IMR-90 (cell line): ENCODE data around the gene EID1. TPM values are rescaled to one million over a fixed set of nuclear protein-coding genes. Genes with fewer than 3 reads are reported as not detected.

Experiments used
- ATAC-seq: fragments of 200-7000 bp; cut with Tn5 transposase; 2 replicates; pipeline ENCODE4 v1.9.1; 2020; ENCODE audit warnings: low read depth, mild to moderate bottlenecking, moderate library complexity
- BruUV-seq: library from RNA; stranded (reverse); fragments of 400-500 nt; replicated peaks from 2 replicates; lab custom pipeline; 2021; lab: Mats Ljungman, UMichigan
- CTCF ChIA-PET: fragments of 300-600 bp; formaldehyde crosslinking; extraction: SDS; loops from one replicate; lab custom pipeline; 2021; ENCODE audit warnings: antibody characterized with exemption; lab: Yijun Ruan, JAX
- POLR2A ChIA-PET: fragments of 300-600 bp; sonication (Branson Sonifier 250); formaldehyde crosslinking; loops from one replicate; lab custom pipeline; 2022; ENCODE audit warnings: antibody characterized with exemption; ENCODE audit not compliant: unreplicated experiment; lab: Charles Lee
- DNase-seq: peaks from one replicate; pipeline ENCODE4 v3.0.0; 2013
- H2AFZ ChIP-seq: replicated peaks from 2 replicates; pipeline ENCODE3; 2013; ENCODE audit warnings: low read length, mild to moderate bottlenecking; ENCODE audit not compliant: poor library complexity
- H2AK5ac ChIP-seq: 2 replicates; pipeline ENCODE4 v1.6.1; 2013; ENCODE audit warnings: low read depth, low read length, inconsistent platforms
- H2AK9ac ChIP-seq: replicated peaks from 2 replicates; pipeline ENCODE3; 2013; ENCODE audit warnings: mild to moderate bottlenecking, low read depth, low read length, moderate library complexity; ENCODE audit not compliant: poor library complexity
- H2BK120ac ChIP-seq: 2 replicates; pipeline ENCODE4 v1.6.1; 2013; ENCODE audit warnings: low read depth, low read length, inconsistent platforms
- H2BK15ac ChIP-seq: 3 replicates; pipeline ENCODE4 v1.6.1; 2013; ENCODE audit warnings: low read depth, low read length, inconsistent platforms
- H2BK20ac ChIP-seq: 2 replicates; pipeline ENCODE4 v1.6.1; 2013; ENCODE audit warnings: low read depth, mild to moderate bottlenecking, inconsistent platforms, low read length, moderate library complexity
- H2BK5ac ChIP-seq: 2 replicates; pipeline ENCODE4 v1.6.1; 2013; ENCODE audit warnings: mild to moderate bottlenecking, low read depth, low read length, inconsistent platforms; ENCODE audit not compliant: poor library complexity, severe bottlenecking
- H3K14ac ChIP-seq: replicated peaks from 2 replicates; pipeline ENCODE4 v1.6.1; 2013; ENCODE audit warnings: low read depth, low read length, inconsistent platforms
- H3K18ac ChIP-seq: 2 replicates; pipeline ENCODE4 v1.6.1; 2013; ENCODE audit warnings: low read depth, low read length, control low read depth
- H3K23ac ChIP-seq: 2 replicates; pipeline ENCODE4 v1.6.1; 2013; ENCODE audit warnings: low read depth, low read length, inconsistent platforms
- H3K27ac ChIP-seq: 2 replicates; pipeline ENCODE4 v1.5.1; 2013; ENCODE audit warnings: mild to moderate bottlenecking, control low read depth, low read length; ENCODE audit not compliant: insufficient read depth
- H3K27me3 ChIP-seq: 2 replicates; pipeline ENCODE4 v1.6.1; 2013; ENCODE audit warnings: low read length; ENCODE audit not compliant: control insufficient read depth, insufficient read depth
- H3K36me3 ChIP-seq: 2 replicates; pipeline ENCODE4 v1.6.1; 2013; ENCODE audit warnings: low read length, mixed read lengths; ENCODE audit not compliant: control insufficient read depth, insufficient read depth
- H3K4ac ChIP-seq: 2 replicates; pipeline ENCODE4 v1.6.1; 2013; ENCODE audit warnings: low read depth, low read length, inconsistent platforms
- H3K4me1 ChIP-seq: 2 replicates; pipeline ENCODE4 v1.6.1; 2013; ENCODE audit warnings: low read length, mixed read lengths; ENCODE audit not compliant: control insufficient read depth, insufficient read depth
- H3K4me2 ChIP-seq: 2 replicates; pipeline ENCODE4 v1.6.1; 2013; ENCODE audit warnings: low read depth, mild to moderate bottlenecking, control low read depth, low read length, moderate library complexity
- H3K4me3 ChIP-seq: 2 replicates; pipeline ENCODE4 v1.5.1; 2013; ENCODE audit warnings: low read depth, mild to moderate bottlenecking, control low read depth, low read length, moderate library complexity; ENCODE audit not compliant: insufficient read depth
- H3K56ac ChIP-seq: 2 replicates; pipeline ENCODE4 v1.6.1; 2013; ENCODE audit warnings: low read length, inconsistent platforms; ENCODE audit not compliant: insufficient read depth; ENCODE audit errors: extremely low read depth
- H3K79me1 ChIP-seq, 2 experiments: 2 replicates each; pipeline ENCODE4 v1.6.1; 2013; ENCODE audit warnings: low read length in 2 of 2, inconsistent platforms in 1 of 2, low read depth in 1 of 2
- H3K9ac ChIP-seq: 2 replicates; pipeline ENCODE4 v1.6.1; 2013; ENCODE audit warnings: low read depth, low read length, control low read depth
- H3K9me1 ChIP-seq: 2 replicates; pipeline ENCODE4 v1.6.1; 2013; ENCODE audit warnings: low read length, inconsistent platforms; ENCODE audit not compliant: insufficient read depth
- H3K9me3 ChIP-seq: 2 replicates; pipeline ENCODE4 v1.6.1; 2013; ENCODE audit warnings: low read length; ENCODE audit not compliant: control insufficient read depth, insufficient read depth
- H4K20me1 ChIP-seq: 2 replicates; pipeline ENCODE4 v1.6.1; 2013; ENCODE audit warnings: low read length, inconsistent platforms; ENCODE audit not compliant: insufficient read depth
- H4K5ac ChIP-seq: 2 replicates; pipeline ENCODE4 v1.6.1; 2013; ENCODE audit warnings: mild to moderate bottlenecking, low read depth, low read length, control low read depth
- H4K8ac ChIP-seq, 2 experiments: 2 replicates each; pipeline ENCODE4 v1.6.1; 2013; ENCODE audit warnings: low read depth in 2 of 2, low read length in 2 of 2, control low read depth in 1 of 2, inconsistent platforms in 1 of 2
- H4K91ac ChIP-seq: 2 replicates; pipeline ENCODE4 v1.6.1; 2013; ENCODE audit warnings: low read depth, low read length, inconsistent platforms; ENCODE audit not compliant: insufficient read depth
- BHLHE40 ChIP-seq: fragments of 150-350 bp; IDR thresholded peaks from 2 replicates; pipeline ENCODE4 v1.6.1; 2016; ENCODE audit warnings: mild to moderate bottlenecking, low read depth, low read length
- CEBPB ChIP-seq: IDR thresholded peaks from 2 replicates; pipeline ENCODE4 v1.6.1; 2012; ENCODE audit warnings: low read depth, low read length, improper control_type of control experiment
- CHD1 ChIP-seq: IDR thresholded peaks from 2 replicates; pipeline ENCODE4 v1.6.1; 2012; ENCODE audit warnings: low read depth, low read length, improper control_type of control experiment
- FOS ChIP-seq: fragments of 150-350 bp; IDR thresholded peaks from 2 replicates; pipeline ENCODE4 v1.6.1; 2016; ENCODE audit warnings: low read depth, low read length
- MAFK ChIP-seq: IDR thresholded peaks from 2 replicates; pipeline ENCODE4 v1.6.1; 2012; ENCODE audit warnings: low read depth, low read length, improper control_type of control experiment
- MAZ ChIP-seq: IDR thresholded peaks from 2 replicates; pipeline ENCODE4 v1.6.1; 2012; ENCODE audit warnings: low read depth, mild to moderate bottlenecking, low read length, improper control_type of control experiment, moderate library complexity, borderline replicate concordance
- MXI1 ChIP-seq: IDR thresholded peaks from 2 replicates; pipeline ENCODE4 v1.6.1; 2012; ENCODE audit warnings: low read depth, mild to moderate bottlenecking, low read length, moderate library complexity, borderline replicate concordance
- NFE2L2 ChIP-seq: fragments of 150-350 bp; IDR thresholded peaks from 2 replicates; pipeline ENCODE4 v1.6.1; 2016; ENCODE audit warnings: low read depth, mild to moderate bottlenecking, low read length
- POLR2A ChIP-seq: IDR thresholded peaks from 2 replicates; pipeline ENCODE4 v1.6.1; 2012; ENCODE audit warnings: mild to moderate bottlenecking, low read depth, low read length
- RAD21 ChIP-seq: IDR thresholded peaks from 2 replicates; pipeline ENCODE4 v1.6.1; 2012; ENCODE audit warnings: low read length, improper control_type of control experiment
- RCOR1 ChIP-seq: IDR thresholded peaks from 2 replicates; pipeline ENCODE4 v1.6.1; 2012; ENCODE audit warnings: mild to moderate bottlenecking, low read length, improper control_type of control experiment; ENCODE audit not compliant: insufficient replicate concordance
- RFX5 ChIP-seq: IDR thresholded peaks from 2 replicates; pipeline ENCODE4 v1.8.0; 2012; ENCODE audit warnings: low read depth, mild to moderate bottlenecking, low read length, moderate library complexity
- SMC3 ChIP-seq: fragments of 150-350 bp; IDR thresholded peaks from 2 replicates; pipeline ENCODE4 v1.6.1; 2016; ENCODE audit warnings: low read depth, mild to moderate bottlenecking, antibody characterized with exemption, low read length, moderate library complexity
- WGBS, 2 experiments: methylation state at CpG; one replicate each; pipeline versions ENCODE4 v1.1.5 to v1.1.7; 2013; ENCODE audit warnings: missing lambda C conversion rate in 2 of 2; ENCODE audit not compliant: insufficient read length in 1 of 2; ENCODE audit errors: extremely low coverage in 2 of 2; 5-methylcytosine and 5-hydroxymethylcytosine counted together
- dilution Hi-C: fragments of 300-500 bp; cut with HindIII; formaldehyde crosslinking; loops from one replicate; pipeline ENCODE4 v1.14.3; 2018; ENCODE audit warnings: low sequenced_read_pairs; ENCODE audit not compliant: unreplicated experiment
- in situ Hi-C: fragments of 300-500 bp; cut with MboI; formaldehyde crosslinking; loops from 3 replicates; pipeline ENCODE4 v1.14.3; 2019; ENCODE audit warnings: low sequenced_read_pairs, inconsistent platforms, mixed read lengths
- intact Hi-C: fragments of 100-400 bp; cut with micrococcal nuclease; formaldehyde crosslinking; loops from 2 replicates; pipeline ENCODE4 v1.10.0; 2022
- polyA plus RNA-seq, 3 experiments: library from polyadenylated mRNA; depleted of rRNA; stranded (reverse); fragments of >200 nt; gene quantifications; 2 replicates each; pipeline ENCODE4 v1.2.3, GENCODE V29; 2012; ENCODE audit warnings: low replicate concordance in 1 of 3
- total RNA-seq: library from RNA; depleted of rRNA; stranded (reverse); fragments of >200 nt; gene quantifications from 2 replicates; pipeline ENCODE4 v1.2.3, GENCODE V29; 2012
- TF ChIP-seq, protein P1 (sequence below): conservative IDR thresholded peaks from 2 replicates; pipeline ENCODE4 v1.5.1; 2012; ENCODE audit warnings: mild to moderate bottlenecking, low read depth, low read length, improper control_type of control experiment
- TF ChIP-seq, protein P2 (sequence below): fragments of 150-350 bp; IDR thresholded peaks from 2 replicates; pipeline ENCODE4 v1.6.1; 2017; ENCODE audit warnings: mild to moderate bottlenecking, antibody characterized with exemption, low read length, low read depth
- TF ChIP-seq, protein P3 (sequence below): fragments of 150-350 bp; IDR thresholded peaks from 2 replicates; pipeline ENCODE4 v1.6.1; 2016; ENCODE audit warnings: low read depth, mild to moderate bottlenecking, low read length, moderate library complexity, borderline replicate concordance

Gene EID1
- total and polyA plus RNA-seq, 2 of the 4 experiments (the other 2 are of a cell fraction) = 147 to 162 TPM

DNA sequence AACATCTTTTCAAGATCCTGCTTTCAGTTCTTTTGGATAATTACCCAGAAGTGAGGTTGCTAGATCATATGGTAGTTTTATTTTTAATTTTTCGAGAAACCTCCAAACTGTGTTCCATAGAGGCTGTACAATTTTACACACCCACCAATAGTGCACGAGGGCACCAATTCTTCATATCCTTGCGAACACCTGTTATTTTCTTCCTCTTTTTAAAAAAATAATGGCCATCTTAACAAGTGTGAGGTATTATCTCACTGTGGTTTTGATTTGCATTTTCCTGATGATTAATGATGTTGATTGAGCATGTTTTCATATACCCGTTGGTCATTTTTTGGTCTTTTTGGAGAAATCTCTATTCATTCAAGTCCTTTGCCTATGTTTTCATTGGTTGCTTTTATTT lies 49.5 kb upstream of the EID1 start:
- intact Hi-C loops = no loop called here
- CTCF ChIA-PET = no interaction called here

More for the DNA sequence above, 49.5 kb upstream of the EID1 start:
- no peak overlapping the region for H2BK20ac ChIP-seq
- H4K8ac ChIP-seq = no peak overlapping the region
- no peak for DNase-seq
- no peak overlapping the region for H3K9ac ChIP-seq
- no peaks in the 10 kb centered on the region for H4K20me1 ChIP-seq
- no peak overlapping the region for H4K91ac ChIP-seq
- no peak overlapping the region for H3K23ac ChIP-seq
- BruUV-seq = no TSS peak
- no peak overlapping the region for H2BK15ac ChIP-seq
- H3K18ac ChIP-seq = no peak overlapping the region
- H3K56ac ChIP-seq = no peak overlapping the region
- 0 out of 2 replicates have a peak, but pooled peaks cover under 1% of the 10 kb centered on the region for H3K4me1 ChIP-seq
- no peak overlapping the region for H3K4me2 ChIP-seq
- TF ChIP-seq FOS = no peak
- no peak for TF ChIP-seq CEBPB
- TF ChIP-seq MAZ = no peak
- TF ChIP-seq MAFK = no peak
- TF ChIP-seq, protein P1, sequence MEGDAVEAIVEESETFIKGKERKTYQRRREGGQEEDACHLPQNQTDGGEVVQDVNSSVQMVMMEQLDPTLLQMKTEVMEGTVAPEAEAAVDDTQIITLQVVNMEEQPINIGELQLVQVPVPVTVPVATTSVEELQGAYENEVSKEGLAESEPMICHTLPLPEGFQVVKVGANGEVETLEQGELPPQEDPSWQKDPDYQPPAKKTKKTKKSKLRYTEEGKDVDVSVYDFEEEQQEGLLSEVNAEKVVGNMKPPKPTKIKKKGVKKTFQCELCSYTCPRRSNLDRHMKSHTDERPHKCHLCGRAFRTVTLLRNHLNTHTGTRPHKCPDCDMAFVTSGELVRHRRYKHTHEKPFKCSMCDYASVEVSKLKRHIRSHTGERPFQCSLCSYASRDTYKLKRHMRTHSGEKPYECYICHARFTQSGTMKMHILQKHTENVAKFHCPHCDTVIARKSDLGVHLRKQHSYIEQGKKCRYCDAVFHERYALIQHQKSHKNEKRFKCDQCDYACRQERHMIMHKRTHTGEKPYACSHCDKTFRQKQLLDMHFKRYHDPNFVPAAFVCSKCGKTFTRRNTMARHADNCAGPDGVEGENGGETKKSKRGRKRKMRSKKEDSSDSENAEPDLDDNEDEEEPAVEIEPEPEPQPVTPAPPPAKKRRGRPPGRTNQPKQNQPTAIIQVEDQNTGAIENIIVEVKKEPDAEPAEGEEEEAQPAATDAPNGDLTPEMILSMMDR = no peak
- no peak for TF ChIP-seq RAD21
- TF ChIP-seq, protein P2, sequence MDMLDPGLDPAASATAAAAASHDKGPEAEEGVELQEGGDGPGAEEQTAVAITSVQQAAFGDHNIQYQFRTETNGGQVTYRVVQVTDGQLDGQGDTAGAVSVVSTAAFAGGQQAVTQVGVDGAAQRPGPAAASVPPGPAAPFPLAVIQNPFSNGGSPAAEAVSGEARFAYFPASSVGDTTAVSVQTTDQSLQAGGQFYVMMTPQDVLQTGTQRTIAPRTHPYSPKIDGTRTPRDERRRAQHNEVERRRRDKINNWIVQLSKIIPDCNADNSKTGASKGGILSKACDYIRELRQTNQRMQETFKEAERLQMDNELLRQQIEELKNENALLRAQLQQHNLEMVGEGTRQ = no peak
- TF ChIP-seq CHD1 = no peak
- no peak for TF ChIP-seq RCOR1
- TF ChIP-seq MXI1 = no peak
- no peak for TF ChIP-seq SMC3
- TF ChIP-seq POLR2A = no peak
- TF ChIP-seq, protein P3, sequence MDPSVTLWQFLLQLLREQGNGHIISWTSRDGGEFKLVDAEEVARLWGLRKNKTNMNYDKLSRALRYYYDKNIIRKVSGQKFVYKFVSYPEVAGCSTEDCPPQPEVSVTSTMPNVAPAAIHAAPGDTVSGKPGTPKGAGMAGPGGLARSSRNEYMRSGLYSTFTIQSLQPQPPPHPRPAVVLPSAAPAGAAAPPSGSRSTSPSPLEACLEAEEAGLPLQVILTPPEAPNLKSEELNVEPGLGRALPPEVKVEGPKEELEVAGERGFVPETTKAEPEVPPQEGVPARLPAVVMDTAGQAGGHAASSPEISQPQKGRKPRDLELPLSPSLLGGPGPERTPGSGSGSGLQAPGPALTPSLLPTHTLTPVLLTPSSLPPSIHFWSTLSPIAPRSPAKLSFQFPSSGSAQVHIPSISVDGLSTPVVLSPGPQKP = no peak
- TF ChIP-seq RFX5 = no peak
- no peak for TF ChIP-seq BHLHE40
- TF ChIP-seq NFE2L2 = no peak
- no peak overlapping the region for H3K4ac ChIP-seq
- H2BK120ac ChIP-seq = no peak overlapping the region
- POLR2A ChIA-PET = interaction anchor here (0.6 kb wide), 1 partner anchor 179 kb away, joined by 3 read pairs; no protein-coding TSS in a partner anchor
- no peak overlapping the region for H3K14ac ChIP-seq
- H3K36me3 ChIP-seq = peaks cover under 1% of the 10 kb centered on the region
- peaks cover 4% of the 10 kb centered on the region; the same call in 1 of the 2 replicates for H3K9me3 ChIP-seq
- no peaks in the 10 kb centered on the region for H3K9me1 ChIP-seq
- no peak overlapping the region for H3K4me3 ChIP-seq
- no peak overlapping the region for H2BK5ac ChIP-seq
- no peak overlapping the region for H3K27ac ChIP-seq
- dilution Hi-C loops (no loop called here), in situ Hi-C loops (no loop called here)
- WGBS, 2 experiments = no CpG with 5 or more reads among the region's 4 CpGs
- no peak for ATAC-seq
- H3K27me3 ChIP-seq = no peaks in the 10 kb centered on the region
- H2AFZ ChIP-seq = no peak overlapping the region
- H3K79me1 ChIP-seq = no peaks in the 10 kb centered on the region
- H4K5ac ChIP-seq = no peak overlapping the region
- H2AK5ac ChIP-seq = no peak overlapping the region
- no peak overlapping the region for H2AK9ac ChIP-seq
